Naive B cell (primary cell): ENCODE data around the gene EFNA2. TPM values are rescaled to one million over a fixed set of nuclear protein-coding genes. Genes with fewer than 3 reads are reported as not detected.
"Not testable (repeated sequence)": the region's sequence is repeated elsewhere in the genome, so short reads cannot be mapped to it uniquely, and the experiment has no call there.

Experiments
- ATAC-seq, 2 donors: fragments of 150-1000 bp; cut with Tn5 transposase; 2 replicates each; pipeline ENCODE4 v1.10.0; 2021; ENCODE audit warnings: low read depth in 2 of 2, mild to moderate bottlenecking in 2 of 2, moderate library complexity in 2 of 2
- DNase-seq: peaks from one replicate; pipeline ENCODE4 v3.0.0; 2022
- H3K27ac Mint-ChIP-seq, 6 donors: one replicate each; pipeline ENCODE4 v1.8.0; 2020 to 2022; ENCODE audit warnings: mild to moderate bottlenecking in 6 of 6, mixed read lengths in 6 of 6, moderate library complexity in 5 of 6, inconsistent platforms in 2 of 6
- H3K27me3 Mint-ChIP-seq, 3 donors: one replicate each; pipeline ENCODE4 v1.8.0; 2021 to 2022; ENCODE audit warnings: mixed read lengths in 3 of 3, mild to moderate bottlenecking in 1 of 3
- H3K36me3 Mint-ChIP-seq, 2 donors: one replicate each; pipeline ENCODE4 v1.8.0; 2020 to 2022; ENCODE audit warnings: mixed read lengths in 2 of 2, inconsistent platforms in 1 of 2, mild to moderate bottlenecking in 1 of 2
- H3K4me1 Mint-ChIP-seq, 3 donors: one replicate each; pipeline ENCODE4 v1.8.0; 2020 to 2022; ENCODE audit warnings: mixed read lengths in 3 of 3, inconsistent platforms in 1 of 3, mild to moderate bottlenecking in 1 of 3, moderate library complexity in 1 of 3
- H3K4me3 Mint-ChIP-seq, 8 donors: one replicate each; pipeline ENCODE4 v1.8.0; 2020 to 2022; ENCODE audit warnings: mild to moderate bottlenecking in 8 of 8, mixed read lengths in 8 of 8, moderate library complexity in 8 of 8, inconsistent platforms in 2 of 8
- H3K9me3 Mint-ChIP-seq, 7 donors: one replicate each; pipeline ENCODE4 v1.8.0; 2020 to 2022; ENCODE audit warnings: mixed read lengths in 7 of 7, mild to moderate bottlenecking in 5 of 7, inconsistent platforms in 2 of 7, moderate library complexity in 1 of 7
- polyA plus RNA-seq, 6 donors: library from polyadenylated mRNA; unstranded; fragments of 300-500 nt; fragmentation: Illumina TruSeq; gene quantifications; one replicate each; pipeline ENCODE4 v1.2.3, GENCODE V29; 2021; ENCODE audit warnings: low read depth in 6 of 6

Gene EFNA2
- polyA plus RNA-seq, 6 donors from 2014 or later: not detected

- H3K36me3 Mint-ChIP-seq: no peaks in the 10 kb centered on the region
- DNase-seq (no peak), ATAC-seq (no peak)
- no peaks in the 10 kb centered on the region for H3K27me3 Mint-ChIP-seq
- peaks cover 12 to 40% (median 18%) of the 10 kb centered on the region in 3 donors for H3K4me1 Mint-ChIP-seq
- H3K27ac Mint-ChIP-seq: peak overlapping the region; percentile 15 to 98 (median 86)
- H3K4me3 Mint-ChIP-seq: peak overlapping the region; percentile 68 to 88 (median 76)
- H3K9me3 Mint-ChIP-seq: no peaks in the 10 kb centered on the region
Measured at GRCh38 chr19:1244693-1245451, 40.8 kb upstream of the EFNA2 start.

- Mint-ChIP-seq H3K27me3 (no peaks in the 10 kb centered on the region), H3K4me1 (peaks cover 12 to 39% (median 18%) of the 10 kb centered on the region in 3 donors), H3K4me3 (peak overlapping the region in 1 of 8 donors; percentile 74), H3K36me3 (no peaks in the 10 kb centered on the region), H3K27ac (peak overlapping the region in 1 of 6 donors; percentile 57), H3K9me3 (no peaks in the 10 kb centered on the region)
- no peak for DNase-seq
- no peak for ATAC-seq
Measured at GRCh38 chr19:1245494-1246264, 40.0 kb upstream of the EFNA2 start.

- H3K36me3 Mint-ChIP-seq, H3K9me3 Mint-ChIP-seq, DNase-seq, ATAC-seq, H3K27me3 Mint-ChIP-seq: not testable (repeated sequence)
- Mint-ChIP-seq H3K4me3 (peak overlapping the region in 4 of 8 donors; percentile 20 to 74 (median 49)), H3K27ac (peak overlapping the region in 3 of 6 donors; percentile 33 to 70 (median 69)), H3K4me1 (peaks cover 13 to 33% (median 15%) of the 10 kb centered on the region in 3 donors)
Measured at GRCh38 chr19:1246265-1247087, 39.2 kb upstream of the EFNA2 start.

GRCh38 chr19:1247748-1248138 is 37.9 kb upstream of the EFNA2 start:
- Mint-ChIP-seq H3K9me3 (no peaks in the 10 kb centered on the region), H3K27me3 (no peaks in the 10 kb centered on the region), H3K27ac (peak overlapping the region in 3 of 6 donors; percentile 57 to 84 (median 66)), H3K36me3 (no peaks in the 10 kb centered on the region), H3K4me1 (peaks cover 14 to 28% (median 16%) of the 10 kb centered on the region in 3 donors), H3K4me3 (peak overlapping the region in 7 of 8 donors; percentile 20 to 85 (median 44))
- DNase-seq (no peak), ATAC-seq (no peak)

GRCh38 chr19:1248139-1248785 is 37.4 kb upstream of the EFNA2 start, which contains the start of gene MIDN:
TSS of gene MIDN (plus strand) at chr19:1248583. CDS start at chr19:1250297, 1,714 bp downstream.
- peaks cover 16 to 24% (median 17%) of the 10 kb centered on the region in 3 donors for H3K4me1 Mint-ChIP-seq
- DNase-seq (peak; percentile 78), ATAC-seq (peak; percentile 2 to 8)
- no peaks in the 10 kb centered on the region for H3K9me3 Mint-ChIP-seq
- no peaks in the 10 kb centered on the region for H3K36me3 Mint-ChIP-seq
- H3K27ac Mint-ChIP-seq: peak within 1 kb of the TSS in 5 of 6 donors; percentile 21 to 94 (median 86)
- H3K27me3 Mint-ChIP-seq: no peaks in the 10 kb centered on the region
- H3K4me3 Mint-ChIP-seq: peak within 1 kb of the TSS; percentile 64 to 93 (median 78)

- DNase-seq: peak; percentile 84
- Mint-ChIP-seq H3K27ac (peak overlapping the region in 2 of 6 donors; percentile 80 to 84), H3K27me3 (no peaks in the 10 kb centered on the region), H3K9me3 (no peaks in the 10 kb centered on the region), H3K4me1 (peaks cover 20 to 25% (median 21%) of the 10 kb centered on the region in 3 donors), H3K36me3 (no peaks in the 10 kb centered on the region), H3K4me3 (peak overlapping the region; percentile 64 to 89 (median 76))
- ATAC-seq: peak; percentile 24 to 29
Measured at GRCh38 chr19:1248786-1249297, 36.8 kb upstream of the EFNA2 start.

- H3K27ac Mint-ChIP-seq: peak overlapping the region; percentile 89 to 97 (median 94)
- ATAC-seq (peak; percentile 55 to 62), DNase-seq (peak; percentile 94)
- H3K9me3 Mint-ChIP-seq: no peaks in the 10 kb centered on the region
- H3K4me1 Mint-ChIP-seq: peaks cover 19 to 25% (median 22%) of the 10 kb centered on the region in 3 donors
- H3K27me3 Mint-ChIP-seq: no peaks in the 10 kb centered on the region
- H3K36me3 Mint-ChIP-seq: no peaks in the 10 kb centered on the region
- H3K4me3 Mint-ChIP-seq: peak overlapping the region; percentile 82 to 94 (median 90)
Measured at GRCh38 chr19:1249298-1249989, 36.2 kb upstream of the EFNA2 start.

- DNase-seq (no peak), ATAC-seq (no peak)
- no peaks in the 10 kb centered on the region for H3K9me3 Mint-ChIP-seq
- H3K4me1 Mint-ChIP-seq: peaks cover 16 to 26% (median 22%) of the 10 kb centered on the region in 3 donors
- H3K27me3 Mint-ChIP-seq: no peaks in the 10 kb centered on the region
- H3K27ac Mint-ChIP-seq: peak overlapping the region in 5 of 6 donors; percentile 89 to 94 (median 93)
- no peaks in the 10 kb centered on the region for H3K36me3 Mint-ChIP-seq
- peak overlapping the region; percentile 82 to 94 (median 90) for H3K4me3 Mint-ChIP-seq
Measured at GRCh38 chr19:1249990-1250436, 35.7 kb upstream of the EFNA2 start.

GRCh38 chr19:1250437-1251260 is 35.0 kb upstream of the EFNA2 start:
- DNase-seq (peak; percentile 70), ATAC-seq (peak in 1 of 2 donors; percentile 4)
- no peaks in the 10 kb centered on the region for H3K36me3 Mint-ChIP-seq
- no peaks in the 10 kb centered on the region for H3K27me3 Mint-ChIP-seq
- H3K4me1 Mint-ChIP-seq: peaks cover 16 to 29% (median 28%) of the 10 kb centered on the region in 3 donors
- H3K27ac Mint-ChIP-seq: peak overlapping the region in 5 of 6 donors; percentile 56 to 97 (median 95)
- H3K9me3 Mint-ChIP-seq: no peaks in the 10 kb centered on the region
- H3K4me3 Mint-ChIP-seq: peak overlapping the region; percentile 85 to 95 (median 91)

- H3K9me3 Mint-ChIP-seq: no peaks in the 10 kb centered on the region
- no peaks in the 10 kb centered on the region for H3K27me3 Mint-ChIP-seq
- H3K4me3 Mint-ChIP-seq: peak overlapping the region; percentile 85 to 95 (median 90)
- H3K4me1 Mint-ChIP-seq: peaks cover 16 to 30% (median 22%) of the 10 kb centered on the region in 3 donors
- H3K36me3 Mint-ChIP-seq: no peaks in the 10 kb centered on the region
- DNase-seq: peak; percentile 51
- H3K27ac Mint-ChIP-seq: peak overlapping the region; percentile 84 to 97 (median 94)
- no peak for ATAC-seq
Measured at GRCh38 chr19:1251330-1252220, 34.1 kb upstream of the EFNA2 start.
